ENCODE data around the gene SRMS. TPM values are rescaled to one million over a fixed set of nuclear protein-coding genes. Genes with fewer than 3 reads are reported as not detected.

Gene SRMS
- total and polyA plus RNA-seq, 2 of the 13 experiments (the other 11 are each of a cell fraction or from before 2014, with no cell fraction given), result not detected

GRCh38 chr20:63544241-63544957, 3.1 kb downstream of the SRMS start (continued):
- TF ChIP-seq ZNF839 (CRISPR knock-in tag; IDR thresholded peaks at IDR 0.05; ENCODE audit: borderline replicate concordance), result no peak
- no peak for TF ChIP-seq ZNF432 (CRISPR knock-in tag; IDR thresholded peaks at IDR 0.05; ENCODE audit: borderline replicate concordance)
- TF ChIP-seq ZNF614 (CRISPR knock-in tag; IDR thresholded peaks at IDR 0.05; ENCODE audit: borderline replicate concordance), result no peak
- TF ChIP-seq FOXP1 (IDR thresholded peaks at IDR 0.05), result no peak
- no peak for TF ChIP-seq FOXP1 (CRISPR knock-in tag; IDR thresholded peaks at IDR 0.05)
- TF ChIP-seq GFI1 (CRISPR knock-in tag; IDR thresholded peaks at IDR 0.05; ENCODE audit: borderline replicate concordance), result no peak
- TF ChIP-seq ZNF713 (CRISPR knock-in tag; IDR thresholded peaks at IDR 0.05), result no peak
- peak; percentile 71; the same call in 1 of the 2 replicates for TF ChIP-seq MEIS1 (CRISPR knock-in tag; IDR thresholded peaks at IDR 0.05; ENCODE audit: borderline replicate concordance)
- TF ChIP-seq RNF219 (CRISPR knock-in tag; IDR thresholded peaks at IDR 0.05), result no peak
- no peak; the same call in 1 of the 2 replicates for TF ChIP-seq ZNF331 (CRISPR knock-in tag; IDR thresholded peaks at IDR 0.05)
- TF ChIP-seq ZNF772 (CRISPR knock-in tag; IDR thresholded peaks at IDR 0.05), result no peak
- no peak for TF ChIP-seq SIX4 (CRISPR knock-in tag; IDR thresholded peaks at IDR 0.05)
- no peak for TF ChIP-seq ZNF292 (CRISPR knock-in tag; IDR thresholded peaks at IDR 0.05; ENCODE audit: borderline replicate concordance, low read depth)
- TF ChIP-seq ZSCAN30 (CRISPR knock-in tag; IDR thresholded peaks at IDR 0.05), result no peak
- TF ChIP-seq ZNF781 (CRISPR knock-in tag; IDR thresholded peaks at IDR 0.05; ENCODE audit: borderline replicate concordance, not compliant biosample characterization), result no peak
- no peak for TF ChIP-seq HMGA1 (CRISPR knock-in tag; conservative IDR thresholded peaks at IDR 0.05)
- peak; percentile 55; the same call in 1 of the 2 replicates for TF ChIP-seq ZNF678 (CRISPR knock-in tag; IDR thresholded peaks at IDR 0.05)
- no peak for TF ChIP-seq ZNF17 (CRISPR knock-in tag; IDR thresholded peaks at IDR 0.05)
- TF ChIP-seq KMT2A (CRISPR knock-in tag; IDR thresholded peaks at IDR 0.05), result no peak
- TF ChIP-seq ZFP90 (CRISPR knock-in tag; IDR thresholded peaks at IDR 0.05; ENCODE audit: borderline replicate concordance), result no peak
- TF ChIP-seq MYC (CRISPR knock-in tag; IDR thresholded peaks at IDR 0.05; ENCODE audit: borderline replicate concordance), result peak; percentile 46; the same call in 1 of the 2 replicates
- no peak for TF ChIP-seq ZNF234 (CRISPR knock-in tag; conservative IDR thresholded peaks at IDR 0.05)
- TF ChIP-seq ZFP82 (CRISPR knock-in tag; IDR thresholded peaks at IDR 0.05; ENCODE audit: borderline replicate concordance), result no peak
- 0 out of 2 replicates have a peak, but pooled peaks have one; percentile 34 for TF ChIP-seq ZBTB20 (CRISPR knock-in tag; IDR thresholded peaks at IDR 0.05; ENCODE audit: borderline replicate concordance, low read depth)
- no peak for TF ChIP-seq ZNF704 (CRISPR knock-in tag; IDR thresholded peaks at IDR 0.05; ENCODE audit: borderline replicate concordance)
- TF ChIP-seq ZNF674 (CRISPR knock-in tag; IDR thresholded peaks at IDR 0.05; ENCODE audit: low read depth), result no peak
- no peak for TF ChIP-seq ZNF777 (CRISPR knock-in tag; IDR thresholded peaks at IDR 0.05)
- TF ChIP-seq ZMYM4 (CRISPR knock-in tag; IDR thresholded peaks at IDR 0.05), result no peak; the same call in 1 of the 2 replicates
- no peak for TF ChIP-seq ZNF780A (CRISPR knock-in tag; IDR thresholded peaks at IDR 0.05)
- TF ChIP-seq ZC3H4 (CRISPR knock-in tag; IDR thresholded peaks at IDR 0.05; ENCODE audit: borderline replicate concordance), result no peak
